NCI-H1105 (cell line): ENCODE results near the gene NOC4L.
A peak's percentile ranks its signal among the peaks of the same experiment; 100 is the strongest.
"Not testable (repeated sequence)": the region's sequence is repeated elsewhere in the genome, so short reads cannot be mapped to it uniquely, and the experiment has no call there.

Experiments used
- DNase-seq: peaks from one replicate; lab custom pipeline; 2025; lab: John Stamatoyannopoulos, UW

The NOC4L gene

GRCh38 chr12:132142679-132143335 is 1.4 kb upstream of the NOC4L start:
- no peak for DNase-seq

DNA sequence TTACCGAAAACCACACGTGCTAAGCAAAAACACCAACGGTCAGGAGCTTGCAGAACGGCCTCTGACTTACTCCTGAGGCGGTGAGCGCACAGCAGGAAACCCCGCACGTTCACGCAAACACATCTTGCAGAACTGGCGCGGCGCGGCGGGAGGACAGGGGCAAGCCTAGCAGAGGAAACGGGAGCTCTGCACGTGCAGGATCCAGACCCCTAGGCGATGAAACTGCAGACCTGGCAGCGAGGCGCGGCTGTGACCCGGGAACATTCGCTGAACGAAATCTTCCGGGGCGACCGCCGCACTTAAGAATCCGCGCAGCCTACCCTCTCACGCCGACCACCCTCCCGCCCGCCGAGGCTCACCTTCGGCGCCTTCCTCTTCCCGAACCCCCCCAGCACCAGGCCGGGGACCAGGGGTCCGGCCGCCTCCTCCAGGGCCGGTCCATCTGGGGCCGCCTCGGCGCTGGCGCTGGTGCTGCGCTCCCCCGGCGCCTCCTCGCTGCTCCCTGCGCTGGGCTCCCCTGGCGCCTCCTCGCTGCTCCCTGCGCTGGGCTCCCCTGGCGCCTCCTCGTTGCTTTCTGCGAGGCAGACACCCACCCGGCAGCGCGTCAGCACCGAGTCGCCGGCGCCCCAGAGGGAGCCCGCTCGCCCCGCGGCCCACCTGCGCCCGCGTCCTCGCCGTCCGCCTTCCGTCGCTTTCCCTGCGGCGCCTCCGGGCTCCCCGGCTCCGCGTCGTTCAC is 753 bp upstream of the NOC4L start:
- no peak for DNase-seq

DNA sequence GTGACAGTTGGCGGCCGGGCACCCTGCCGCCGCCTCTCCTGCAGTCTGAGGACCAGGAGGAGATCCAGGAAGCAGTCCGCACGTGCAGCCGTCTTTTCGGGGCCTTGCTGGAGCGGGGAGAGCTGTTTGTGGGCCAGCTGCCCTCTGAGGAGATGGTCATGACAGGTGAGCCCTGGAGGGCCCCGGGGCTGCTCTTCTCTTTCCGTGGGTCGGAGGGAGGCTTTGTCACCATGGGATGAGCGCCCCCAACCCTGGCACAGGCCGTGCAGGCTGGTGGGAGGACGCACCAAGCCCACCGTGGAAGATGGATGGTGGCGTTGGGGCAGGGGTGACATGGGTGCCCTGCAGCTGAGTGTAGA is 532 bp downstream of the NOC4L start:
- DNase-seq, result no peak

DNA sequence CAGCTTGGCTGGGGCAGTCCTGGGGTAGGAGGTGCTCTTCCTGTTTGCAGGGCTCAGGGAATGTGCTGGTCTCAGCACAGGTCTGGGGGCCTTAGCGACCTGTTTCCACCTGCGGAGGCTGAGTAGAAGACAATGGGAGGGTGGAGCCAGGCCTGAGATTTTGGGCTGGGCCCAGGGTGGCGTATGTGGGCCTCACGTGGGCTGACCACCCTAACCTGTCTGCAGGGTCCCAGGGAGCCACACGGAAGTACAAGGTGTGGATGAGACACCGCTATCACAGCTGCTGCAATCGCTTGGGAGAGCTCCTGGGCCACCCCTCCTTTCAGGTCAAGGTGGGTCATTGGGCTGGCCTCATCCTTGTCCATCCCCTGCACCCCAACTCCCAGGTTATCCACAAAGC is 1.1 kb downstream of the NOC4L start:
- no peak for DNase-seq

DNA sequence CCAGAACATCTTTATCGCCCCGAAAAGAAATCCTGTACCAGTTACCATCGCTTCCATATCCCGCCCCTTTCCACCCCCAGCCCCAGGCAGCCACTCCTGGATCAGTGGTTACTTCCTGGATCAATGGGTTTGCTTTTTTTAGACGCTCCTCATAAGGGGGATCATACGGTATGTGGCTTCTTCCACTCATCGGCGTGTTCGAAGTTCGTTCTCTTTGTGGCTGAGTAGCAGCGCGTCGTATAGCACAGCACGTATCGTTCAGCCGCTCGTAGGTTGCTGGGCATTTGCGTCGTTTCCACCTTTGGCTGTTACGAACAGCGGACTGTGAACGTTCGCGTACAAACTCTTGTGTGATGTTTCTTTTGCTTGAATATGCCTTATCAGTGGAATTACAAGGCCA is 1.8 kb downstream of the NOC4L start:
- DNase-seq, result no peak

DNA sequence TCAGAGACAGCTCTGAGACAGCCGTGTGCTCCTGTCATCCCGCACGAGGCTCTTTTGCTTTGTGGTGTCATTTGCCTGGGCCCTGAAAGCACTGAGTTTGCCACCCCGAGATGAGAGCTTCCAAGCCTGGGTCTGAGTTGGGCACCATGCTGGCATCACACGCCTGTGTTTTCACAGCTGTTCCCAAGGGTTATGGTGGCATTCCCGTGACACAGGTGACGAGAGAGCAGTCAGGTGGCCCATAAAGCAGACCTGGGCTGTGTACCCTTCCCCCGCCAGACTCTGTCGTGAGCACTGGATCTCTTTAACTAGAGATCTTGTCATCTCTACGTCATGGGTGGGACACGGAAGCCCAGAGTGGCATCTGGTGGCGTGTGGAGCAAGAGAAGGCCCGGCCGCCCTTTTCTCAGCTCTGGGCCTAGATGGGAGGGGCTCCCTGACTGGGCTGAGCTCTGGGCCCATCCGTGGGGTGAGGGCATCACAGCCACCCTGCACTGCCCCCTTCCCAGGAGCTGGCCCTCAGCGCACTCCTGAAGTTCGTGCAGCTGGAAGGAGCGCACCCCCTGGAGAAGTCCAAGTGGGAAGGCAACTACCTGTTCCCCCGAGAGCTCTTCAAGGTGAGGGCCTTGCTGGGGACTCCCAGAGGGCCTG is 2.6 kb downstream of the NOC4L start:
- no peak for DNase-seq

- no peak for DNase-seq
Measured at GRCh38 chr12:132147423-132148367, 3.4 kb downstream of the NOC4L start.

DNA sequence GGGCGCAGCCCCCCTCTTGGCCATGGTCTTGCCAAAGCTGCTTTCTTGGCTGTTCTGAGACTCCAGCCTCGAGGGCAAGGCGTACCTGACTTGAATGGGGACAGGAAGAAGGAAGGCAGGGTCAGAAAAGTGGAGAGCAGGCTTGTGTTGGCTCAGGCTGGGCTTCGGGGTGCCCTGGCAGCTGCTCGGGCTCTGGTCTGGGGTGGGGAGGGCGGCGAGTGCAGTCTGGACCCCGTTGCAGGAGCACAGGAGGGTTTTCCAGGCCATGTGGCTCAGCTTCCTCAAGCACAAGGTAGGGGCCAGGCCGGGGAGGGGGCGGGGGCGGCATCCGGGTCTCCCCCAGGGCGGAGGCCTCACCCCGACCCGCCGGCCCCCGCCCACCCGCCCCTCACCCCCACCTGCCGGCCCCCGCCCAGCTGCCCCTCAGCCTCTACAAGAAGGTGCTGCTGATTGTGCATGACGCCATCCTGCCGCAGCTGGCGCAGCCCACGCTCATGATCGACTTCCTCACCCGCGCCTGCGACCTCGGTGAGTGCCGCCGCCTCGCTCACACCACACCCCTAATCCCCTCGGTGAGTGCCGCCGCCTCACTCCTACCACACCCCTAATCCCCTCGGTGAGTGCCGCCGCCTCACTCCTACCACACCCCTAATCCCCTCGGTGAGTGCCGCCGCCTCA is 4.2 kb downstream of the NOC4L start:
- no peak for DNase-seq

GRCh38 chr12:132149526-132149925 is 5.3 kb downstream of the NOC4L start:
- DNase-seq, result not testable (repeated sequence)

GRCh38 chr12:132150780-132151144 is 6.5 kb downstream of the NOC4L start:
- DNase-seq, result no peak

DNA sequence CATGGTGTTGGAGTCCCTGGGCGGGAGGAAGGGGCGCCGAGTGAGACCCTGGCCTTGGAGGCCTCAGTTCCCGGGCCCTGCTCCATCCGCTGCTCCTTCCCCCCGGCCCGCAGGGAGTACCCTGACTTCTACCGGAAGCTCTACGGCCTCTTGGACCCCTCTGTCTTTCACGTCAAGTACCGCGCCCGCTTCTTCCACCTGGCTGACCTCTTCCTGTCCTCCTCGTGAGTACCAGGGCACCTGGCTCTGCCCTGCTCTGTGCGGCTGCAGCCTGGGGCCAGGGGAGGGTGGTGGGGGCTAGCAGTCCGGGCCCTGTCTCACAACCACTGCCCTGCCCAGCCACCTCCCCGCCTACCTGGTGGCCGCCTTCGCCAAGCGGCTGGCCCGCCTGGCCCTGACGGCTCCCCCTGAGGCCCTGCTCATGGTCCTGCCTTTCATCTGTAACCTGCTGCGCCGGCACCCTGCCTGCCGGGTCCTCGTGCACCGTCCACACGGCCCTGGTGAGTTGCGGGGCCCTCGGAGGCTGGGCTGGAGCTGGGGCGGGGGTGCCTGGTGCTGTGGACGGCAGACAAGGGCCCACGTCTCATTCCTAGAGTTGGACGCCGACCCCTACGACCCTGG is 7.0 kb downstream of the NOC4L start:
- DNase-seq, result no peak

- DNase-seq, result no peak
Measured at GRCh38 chr12:132151766-132152410, 7.6 kb downstream of the NOC4L start.

DNA sequence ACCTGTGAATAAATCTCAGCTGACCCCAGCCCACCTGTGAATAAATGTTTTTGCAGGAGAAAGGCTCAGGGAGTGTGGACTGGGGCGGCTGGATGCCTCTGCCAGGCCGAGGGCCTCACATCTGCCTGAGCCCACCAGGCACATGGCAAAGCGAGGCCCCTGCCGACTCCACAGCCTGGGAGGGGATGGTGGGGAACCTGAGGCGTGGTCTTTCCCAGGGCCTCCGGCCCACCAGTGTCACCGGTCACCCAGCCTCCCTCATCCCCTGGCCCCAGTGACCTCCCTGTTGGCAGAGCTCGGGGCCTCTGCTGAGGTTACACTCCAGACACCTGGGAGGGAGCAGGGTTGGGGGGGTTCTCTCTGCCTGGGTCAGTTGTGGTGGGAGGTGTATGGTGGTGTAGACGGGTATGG is 8.2 kb downstream of the NOC4L start:
- no peak for DNase-seq

- DNase-seq, result no peak
Measured at GRCh38 chr12:132152953-132153352, 8.7 kb downstream of the NOC4L start.

GRCh38 chr12:132153501-132154340 is 9.5 kb downstream of the NOC4L start:
- DNase-seq, result peak; percentile 79

DNA sequence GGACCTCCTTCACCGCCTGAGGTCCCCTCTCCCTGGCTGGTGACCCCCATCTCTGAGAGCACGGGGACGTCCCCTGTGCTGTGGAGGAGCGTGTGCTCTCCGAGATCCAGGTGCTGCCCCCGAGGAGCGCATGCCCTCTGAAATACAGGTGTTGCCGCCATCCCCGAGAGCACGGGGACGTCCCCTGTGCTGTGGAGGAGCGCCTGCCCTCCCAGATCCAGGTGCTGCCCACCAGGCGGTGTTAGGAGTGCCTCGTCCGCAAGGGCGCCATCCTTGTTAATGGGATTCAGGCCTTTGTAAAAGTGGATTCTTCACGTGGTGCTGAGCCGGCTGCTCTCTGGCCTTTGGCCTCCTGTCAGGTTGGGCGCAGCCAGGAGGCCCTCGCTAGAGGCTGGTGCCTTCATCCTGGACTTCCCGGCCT is 10.1 kb downstream of the NOC4L start:
- DNase-seq, result peak; percentile 51

- DNase-seq, result no peak
Measured at GRCh38 chr12:132154941-132155770, 10.9 kb downstream of the NOC4L start.

- no peak for DNase-seq
Measured at GRCh38 chr12:132155771-132156572, 11.7 kb downstream of the NOC4L start.
